Esophagus muscularis mucosa (tissue), 4 donors: ENCODE data around the gene AAMDC.

Experiments used
- EP300 ChIP-seq: sonication (generic); formaldehyde crosslinking; IDR thresholded peaks from one replicate; pipeline ENCODE4 v1.6.1; 2017; ENCODE audit warnings: antibody characterized with exemption
- POLR2AphosphoS5 ChIP-seq, 2 donors: sonication (generic); formaldehyde crosslinking; IDR thresholded peaks; one replicate each; pipeline ENCODE4 v1.6.1; 2017; ENCODE audit warnings: antibody characterized with exemption in 2 of 2
- TF ChIP-seq, protein P1 (sequence below), 3 experiments: fragments of 200-600 bp in 2 of 3; fragments of 450-650 bp in 1 of 3; sonication (generic) in 2 of 3; IDR thresholded peaks; one replicate each; pipeline ENCODE4 v1.5.1; 2017 to 2019; ENCODE audit warnings: antibody characterized with exemption in 3 of 3, mild to moderate bottlenecking in 2 of 3, moderate library complexity in 1 of 3

DNA sequence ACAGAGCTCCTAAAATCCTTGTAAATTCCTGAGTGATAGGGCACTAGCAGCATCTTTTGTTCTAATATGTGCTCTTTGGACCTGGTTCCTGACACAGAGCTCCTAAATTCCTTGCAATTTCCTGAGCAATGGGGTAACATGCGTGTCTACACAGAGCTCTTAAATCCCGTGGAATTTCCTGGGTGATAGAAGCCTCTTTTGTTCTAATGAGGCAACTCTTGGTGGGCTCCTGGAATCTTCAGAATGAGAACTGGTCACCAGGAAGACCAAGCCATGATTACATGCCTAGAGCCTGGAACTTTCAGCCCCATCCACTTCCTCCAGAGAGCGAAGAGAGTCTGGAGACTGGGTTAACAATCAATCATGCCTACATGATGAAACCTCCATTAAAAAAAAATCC is 19.5 kb upstream of the AAMDC start:
- TF ChIP-seq EP300 (no peak), POLR2AphosphoS5 (IDR thresholded peaks at IDR 0.05) (no peak)
- TF ChIP-seq, protein P1, sequence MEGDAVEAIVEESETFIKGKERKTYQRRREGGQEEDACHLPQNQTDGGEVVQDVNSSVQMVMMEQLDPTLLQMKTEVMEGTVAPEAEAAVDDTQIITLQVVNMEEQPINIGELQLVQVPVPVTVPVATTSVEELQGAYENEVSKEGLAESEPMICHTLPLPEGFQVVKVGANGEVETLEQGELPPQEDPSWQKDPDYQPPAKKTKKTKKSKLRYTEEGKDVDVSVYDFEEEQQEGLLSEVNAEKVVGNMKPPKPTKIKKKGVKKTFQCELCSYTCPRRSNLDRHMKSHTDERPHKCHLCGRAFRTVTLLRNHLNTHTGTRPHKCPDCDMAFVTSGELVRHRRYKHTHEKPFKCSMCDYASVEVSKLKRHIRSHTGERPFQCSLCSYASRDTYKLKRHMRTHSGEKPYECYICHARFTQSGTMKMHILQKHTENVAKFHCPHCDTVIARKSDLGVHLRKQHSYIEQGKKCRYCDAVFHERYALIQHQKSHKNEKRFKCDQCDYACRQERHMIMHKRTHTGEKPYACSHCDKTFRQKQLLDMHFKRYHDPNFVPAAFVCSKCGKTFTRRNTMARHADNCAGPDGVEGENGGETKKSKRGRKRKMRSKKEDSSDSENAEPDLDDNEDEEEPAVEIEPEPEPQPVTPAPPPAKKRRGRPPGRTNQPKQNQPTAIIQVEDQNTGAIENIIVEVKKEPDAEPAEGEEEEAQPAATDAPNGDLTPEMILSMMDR (IDR thresholded peaks at IDR 0.05), result no peak
